GM12878 (cell line): Measurements from ENCODE around the gene PDSS2. TPM values are rescaled to one million over a fixed set of nuclear protein-coding genes. Genes with fewer than 3 reads are reported as not detected.

Source experiments
- ATAC-seq: fragments of 200-7000 bp; cut with Tn5 transposase; 3 replicates; pipeline ENCODE4 v1.9.1; 2020; ENCODE audit warnings: mild to moderate bottlenecking, moderate library complexity
- BruUV-seq: library from RNA; stranded (reverse); fragments of 400-500 nt; replicated peaks from 2 replicates; lab custom pipeline; 2021; lab: Mats Ljungman, UMichigan
- CTCF ChIA-PET: fragments of 300-600 bp; sonication (Branson Sonifier 250); formaldehyde crosslinking; extraction: SDS; loops from one replicate; lab custom pipeline; 2021; ENCODE audit warnings: inconsistent platforms; lab: Yijun Ruan, JAX
- POLR2A ChIA-PET: fragments of 350-600 bp; formaldehyde crosslinking; extraction: SDS; loops from one replicate; lab custom pipeline; 2021; ENCODE audit warnings: inconsistent platforms; lab: Charles Lee
- RAD21 ChIA-PET: fragments of 300-600 bp; sonication (Branson Sonifier 250); formaldehyde crosslinking; loops from one replicate; lab custom pipeline; 2023; ENCODE audit warnings: antibody characterized with exemption; ENCODE audit not compliant: unreplicated experiment; lab: Charles Lee
- SMC1A ChIA-PET: fragments of 300-600 bp; sonication (Branson Sonifier 250); formaldehyde crosslinking; loops from one replicate; lab custom pipeline; 2023; ENCODE audit not compliant: unreplicated experiment, uncharacterized antibody; lab: Charles Lee
- DNase-seq: peaks from one replicate; pipeline ENCODE4 v3.0.0-alpha.2; 2011; ENCODE audit warnings: low read depth, low spot score
- FAIRE-seq: peaks from 3 replicates; lab custom pipeline; 2011; peaks lifted over from hg19 to GRCh38; lab: Jason Lieb, UNC
- H2AFZ ChIP-seq: 2 replicates; pipeline ENCODE4 v1.6.0; 2011; ENCODE audit warnings: low read depth, low read length, control low read depth; ENCODE audit not compliant: control insufficient read depth
- H3K27ac ChIP-seq: 2 replicates; pipeline ENCODE4 v1.5.1; 2011; ENCODE audit warnings: control low read depth; ENCODE audit not compliant: control insufficient read depth, insufficient read depth
- H3K27me3 ChIP-seq, 2 experiments: replicated peaks in 1 of 2; 2 replicates each; pipeline versions ENCODE4 v1.6.0 to v1.6.1; 2011; ENCODE audit warnings: low read length in 1 of 2; ENCODE audit not compliant: control insufficient read depth in 2 of 2, insufficient read depth in 2 of 2
- H3K36me3 ChIP-seq, 2 experiments: 2 replicates each; pipeline ENCODE4 v1.5.1; 2011; ENCODE audit warnings: low read length in 1 of 2; ENCODE audit not compliant: control insufficient read depth in 2 of 2, insufficient read depth in 2 of 2
- H3K4me1 ChIP-seq: 2 replicates; pipeline ENCODE4 v1.6.1; 2011; ENCODE audit warnings: mild to moderate bottlenecking, low read length, moderate library complexity, mixed read lengths; ENCODE audit not compliant: control insufficient read depth, insufficient read depth
- H3K4me2 ChIP-seq: 2 replicates; pipeline ENCODE4 v1.6.0; 2011; ENCODE audit warnings: control low read depth; ENCODE audit not compliant: control insufficient read depth, insufficient read depth
- H3K4me3 ChIP-seq: fragments of 200-600 bp; sonication (generic); 2 replicates; pipeline ENCODE4 v1.5.1; 2016
- H3K79me2 ChIP-seq: 2 replicates; pipeline ENCODE4 v1.6.0; 2011; ENCODE audit warnings: low read length; ENCODE audit not compliant: control insufficient read depth, insufficient read depth
- H3K9ac ChIP-seq: 2 replicates; pipeline ENCODE4 v1.8.0; 2011; ENCODE audit warnings: low read length, control low read depth, mixed read lengths; ENCODE audit not compliant: control insufficient read depth, insufficient read depth
- H3K9me3 ChIP-seq: replicated peaks from 3 replicates; pipeline ENCODE4 v1.5.1; 2011; ENCODE audit warnings: mild to moderate bottlenecking, low read length; ENCODE audit not compliant: control insufficient read depth, insufficient read depth
- H4K20me1 ChIP-seq: 2 replicates; pipeline ENCODE4 v1.6.0; 2011; ENCODE audit not compliant: control insufficient read depth, insufficient read depth
- CHD4 ChIP-seq: fragments of 200-600 bp; sonication (generic); IDR thresholded peaks from 2 replicates; pipeline ENCODE4 v1.6.1; 2016; ENCODE audit warnings: mild to moderate bottlenecking
- EED ChIP-seq: sonication (generic); IDR thresholded peaks from 2 replicates; pipeline ENCODE4 v1.6.1; 2016; ENCODE audit warnings: antibody characterized with exemption, low read depth
- GABPA ChIP-seq: IDR thresholded peaks from 2 replicates; pipeline ENCODE4 v1.6.1; 2014; ENCODE audit warnings: antibody characterized with exemption, low read depth, mild to moderate bottlenecking, inconsistent platforms
- POLR2A ChIP-seq: IDR thresholded peaks from 2 replicates; pipeline ENCODE4 v1.6.1; 2011; ENCODE audit warnings: low read depth, mild to moderate bottlenecking, low read length
- RFX5 ChIP-seq: IDR thresholded peaks from 2 replicates; pipeline ENCODE4 v1.6.1; 2011; ENCODE audit warnings: low read depth, low read length, improper control_type of control experiment
- SMC3 ChIP-seq: IDR thresholded peaks from 2 replicates; pipeline ENCODE4 v1.6.1; 2011; ENCODE audit warnings: low read length, improper control_type of control experiment, borderline replicate concordance
- ZNF217 ChIP-seq: fragments of 450-650 bp; IDR thresholded peaks from 2 replicates; pipeline ENCODE4 v1.6.1; 2017; ENCODE audit warnings: antibody characterized with exemption, mild to moderate bottlenecking
- WGBS: methylation state at CpG from one replicate; pipeline ENCODE4 v1.1.6; 2016; ENCODE audit warnings: low lambda C conversion rate; ENCODE audit not compliant: insufficient replicate concordance, insufficient coverage; ENCODE audit errors: missing lambda C conversion rate; 5-methylcytosine and 5-hydroxymethylcytosine counted together
- in situ Hi-C: fragments of 300-500 bp; cut with MboI; formaldehyde crosslinking; loops from 9 replicates; pipeline ENCODE4 v1.14.3; 2018; ENCODE audit warnings: mixed read lengths
- intact Hi-C: fragments of 100-400 bp; cut with micrococcal nuclease; formaldehyde crosslinking; loops from one replicate; pipeline ENCODE4 v1.14.2; 2022; ENCODE audit not compliant: unreplicated experiment
- polyA plus RNA-seq, 11 experiments: library from polyadenylated mRNA; depleted of rRNA in 4 of 11; unstranded in 6 of 11; stranded (reverse) in 5 of 11; fragments of >200 nt; fragmentation: Nextera tagmentation in 4 of 11; fragmentation: Illumina TruSeq in 1 of 11; extraction: Ambion mirVana in 4 of 11; extraction: Trizol in 1 of 11; gene quantifications; 1 replicate in 1 of 11; 2 replicates in 10 of 11; pipeline versions ENCODE4 v1.2.1 to v1.2.3, GENCODE V29; 2011 to 2016; ENCODE audit warnings: inconsistent platforms in 2 of 11, missing spikeins in 2 of 11, low read depth in 1 of 11
- total RNA-seq, 4 experiments: library from RNA; depleted of rRNA in 3 of 4; stranded (reverse); fragments of >200 nt in 3 of 4; fragmentation: Illumina TruSeq in 1 of 4; extraction: Trizol in 1 of 4; gene quantifications; 2 replicates each; pipeline versions ENCODE4 v1.2.1 to v1.2.3, GENCODE V29; 2013 to 2021
- TF ChIP-seq, protein P1 (sequence below): fragments of 450-650 bp; formaldehyde crosslinking; IDR thresholded peaks from 2 replicates; pipeline ENCODE4 v1.5.0; 2022; ENCODE audit warnings: mild to moderate bottlenecking, missing genetic modification characterization
- TF ChIP-seq, protein P2 (sequence below): fragments of 450-650 bp; IDR thresholded peaks from 2 replicates; pipeline ENCODE4 v1.6.1; 2017; ENCODE audit warnings: low read depth, mild to moderate bottlenecking, moderate library complexity
- TF ChIP-seq, protein P3 (sequence below): IDR thresholded peaks from 2 replicates; pipeline ENCODE4 v1.6.1; 2012; ENCODE audit warnings: low read depth, low read length, improper control_type of control experiment
- TF ChIP-seq, protein P4 (sequence below): fragments of 450-650 bp; IDR thresholded peaks from 2 replicates; pipeline ENCODE4 v1.6.1; 2016; ENCODE audit warnings: mild to moderate bottlenecking
- TF ChIP-seq, protein P5 (sequence below): fragments of 150-350 bp; IDR thresholded peaks from 2 replicates; pipeline ENCODE4 v1.6.1; 2016; ENCODE audit warnings: low read depth, low read length

PDSS2 gene
- total and polyA plus RNA-seq, 10 of the 15 experiments (the other 5 are each of a cell fraction or from before 2014, with no cell fraction given) = 7.7 to 15.5 (median 9.6) TPM

DNA sequence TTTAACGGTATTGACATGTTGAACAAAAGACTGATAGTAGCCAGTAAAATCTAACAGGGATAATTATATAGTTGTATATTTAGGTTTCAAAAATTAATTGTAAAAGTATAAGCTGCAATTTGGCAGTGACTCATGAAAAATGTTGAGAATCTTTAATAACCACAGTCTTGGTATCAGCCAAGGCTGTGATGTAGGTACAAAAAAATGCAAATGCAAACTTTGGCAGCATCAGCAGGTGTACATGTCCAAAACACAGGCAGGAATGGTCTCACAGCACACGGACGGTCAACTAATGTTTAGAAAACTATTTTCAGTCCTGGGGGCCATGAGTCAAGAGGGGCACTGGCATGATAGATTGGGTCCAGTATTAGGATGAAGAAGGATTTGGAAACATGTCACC, 285.6 kb downstream of the PDSS2 start (continued):
- TF ChIP-seq POLR2A (no peak), GABPA (no peak)
- TF ChIP-seq, protein P1, sequence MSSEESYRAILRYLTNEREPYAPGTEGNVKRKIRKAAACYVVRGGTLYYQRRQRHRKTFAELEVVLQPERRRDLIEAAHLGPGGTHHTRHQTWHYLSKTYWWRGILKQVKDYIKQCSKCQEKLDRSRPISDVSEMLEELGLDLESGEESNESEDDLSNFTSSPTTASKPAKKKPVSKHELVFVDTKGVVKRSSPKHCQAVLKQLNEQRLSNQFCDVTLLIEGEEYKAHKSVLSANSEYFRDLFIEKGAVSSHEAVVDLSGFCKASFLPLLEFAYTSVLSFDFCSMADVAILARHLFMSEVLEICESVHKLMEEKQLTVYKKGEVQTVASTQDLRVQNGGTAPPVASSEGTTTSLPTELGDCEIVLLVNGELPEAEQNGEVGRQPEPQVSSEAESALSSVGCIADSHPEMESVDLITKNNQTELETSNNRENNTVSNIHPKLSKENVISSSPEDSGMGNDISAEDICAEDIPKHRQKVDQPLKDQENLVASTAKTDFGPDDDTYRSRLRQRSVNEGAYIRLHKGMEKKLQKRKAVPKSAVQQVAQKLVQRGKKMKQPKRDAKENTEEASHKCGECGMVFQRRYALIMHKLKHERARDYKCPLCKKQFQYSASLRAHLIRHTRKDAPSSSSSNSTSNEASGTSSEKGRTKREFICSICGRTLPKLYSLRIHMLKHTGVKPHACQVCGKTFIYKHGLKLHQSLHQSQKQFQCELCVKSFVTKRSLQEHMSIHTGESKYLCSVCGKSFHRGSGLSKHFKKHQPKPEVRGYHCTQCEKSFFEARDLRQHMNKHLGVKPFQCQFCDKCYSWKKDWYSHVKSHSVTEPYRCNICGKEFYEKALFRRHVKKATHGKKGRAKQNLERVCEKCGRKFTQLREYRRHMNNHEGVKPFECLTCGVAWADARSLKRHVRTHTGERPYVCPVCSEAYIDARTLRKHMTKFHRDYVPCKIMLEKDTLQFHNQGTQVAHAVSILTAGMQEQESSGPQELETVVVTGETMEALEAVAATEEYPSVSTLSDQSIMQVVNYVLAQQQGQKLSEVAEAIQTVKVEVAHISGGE (CRISPR knock-in tag) = no peak
- TF ChIP-seq, protein P2, sequence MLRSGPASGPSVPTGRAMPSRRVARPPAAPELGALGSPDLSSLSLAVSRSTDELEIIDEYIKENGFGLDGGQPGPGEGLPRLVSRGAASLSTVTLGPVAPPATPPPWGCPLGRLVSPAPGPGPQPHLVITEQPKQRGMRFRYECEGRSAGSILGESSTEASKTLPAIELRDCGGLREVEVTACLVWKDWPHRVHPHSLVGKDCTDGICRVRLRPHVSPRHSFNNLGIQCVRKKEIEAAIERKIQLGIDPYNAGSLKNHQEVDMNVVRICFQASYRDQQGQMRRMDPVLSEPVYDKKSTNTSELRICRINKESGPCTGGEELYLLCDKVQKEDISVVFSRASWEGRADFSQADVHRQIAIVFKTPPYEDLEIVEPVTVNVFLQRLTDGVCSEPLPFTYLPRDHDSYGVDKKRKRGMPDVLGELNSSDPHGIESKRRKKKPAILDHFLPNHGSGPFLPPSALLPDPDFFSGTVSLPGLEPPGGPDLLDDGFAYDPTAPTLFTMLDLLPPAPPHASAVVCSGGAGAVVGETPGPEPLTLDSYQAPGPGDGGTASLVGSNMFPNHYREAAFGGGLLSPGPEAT = no peak

DNA sequence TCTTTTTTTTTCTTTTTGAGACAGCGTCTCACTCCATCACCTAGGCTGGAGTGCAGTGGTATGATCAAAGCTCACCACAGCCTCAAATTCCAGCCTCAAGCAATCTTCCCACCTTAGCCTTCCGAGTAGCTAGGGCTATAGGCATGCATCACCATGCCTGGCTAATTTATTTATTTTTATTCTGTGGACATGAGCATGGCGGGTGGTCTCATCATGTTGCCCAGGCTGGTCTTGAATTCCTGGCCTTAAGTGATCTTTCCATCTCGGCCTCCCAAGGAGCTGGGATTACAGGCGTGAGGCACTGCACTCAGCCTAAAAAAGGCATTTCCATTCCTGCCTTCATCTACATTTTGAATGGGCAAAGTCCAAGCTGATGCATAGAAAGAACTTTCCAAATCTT, 287.9 kb downstream of the PDSS2 start:
- H4K20me1 ChIP-seq = no peaks in the 10 kb centered on the region
- intact Hi-C loops (no loop called here), in situ Hi-C loops (no loop called here)
- H2AFZ ChIP-seq = no peak overlapping the region
- WGBS = 98% methylated on average over 5 of the region's 5 CpGs
- H3K79me2 ChIP-seq = no peaks in the 10 kb centered on the region
- no peak overlapping the region for H3K27ac ChIP-seq
- ATAC-seq (no peak), DNase-seq (no peak), FAIRE-seq (no peak)
- H3K9me3 ChIP-seq = no peaks in the 10 kb centered on the region
- ChIA-PET POLR2A (no interaction called here), RAD21 (no interaction called here), CTCF (no interaction called here), SMC1A (no interaction called here)
- H3K27me3 ChIP-seq = no peaks in the 10 kb centered on the region
- H3K4me2 ChIP-seq = no peak overlapping the region
- no TSS peak for BruUV-seq
- H3K4me3 ChIP-seq = no peak overlapping the region
- no peak overlapping the region for H3K9ac ChIP-seq
- no peaks in the 10 kb centered on the region for H3K4me1 ChIP-seq
- H3K36me3 ChIP-seq = no peaks in the 10 kb centered on the region
- no peak for TF ChIP-seq EED
- TF ChIP-seq ZNF217 = no peak
- no peak for TF ChIP-seq RFX5
- TF ChIP-seq, protein P3, sequence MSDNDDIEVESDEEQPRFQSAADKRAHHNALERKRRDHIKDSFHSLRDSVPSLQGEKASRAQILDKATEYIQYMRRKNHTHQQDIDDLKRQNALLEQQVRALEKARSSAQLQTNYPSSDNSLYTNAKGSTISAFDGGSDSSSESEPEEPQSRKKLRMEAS = no peak
- TF ChIP-seq, protein P4, sequence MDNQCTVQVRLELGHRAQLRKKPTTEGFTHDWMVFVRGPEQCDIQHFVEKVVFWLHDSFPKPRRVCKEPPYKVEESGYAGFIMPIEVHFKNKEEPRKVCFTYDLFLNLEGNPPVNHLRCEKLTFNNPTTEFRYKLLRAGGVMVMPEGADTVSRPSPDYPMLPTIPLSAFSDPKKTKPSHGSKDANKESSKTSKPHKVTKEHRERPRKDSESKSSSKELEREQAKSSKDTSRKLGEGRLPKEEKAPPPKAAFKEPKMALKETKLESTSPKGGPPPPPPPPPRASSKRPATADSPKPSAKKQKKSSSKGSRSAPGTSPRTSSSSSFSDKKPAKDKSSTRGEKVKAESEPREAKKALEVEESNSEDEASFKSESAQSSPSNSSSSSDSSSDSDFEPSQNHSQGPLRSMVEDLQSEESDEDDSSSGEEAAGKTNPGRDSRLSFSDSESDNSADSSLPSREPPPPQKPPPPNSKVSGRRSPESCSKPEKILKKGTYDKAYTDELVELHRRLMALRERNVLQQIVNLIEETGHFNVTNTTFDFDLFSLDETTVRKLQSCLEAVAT = no peak
- TF ChIP-seq CHD4 = no peak
- TF ChIP-seq, protein P5, sequence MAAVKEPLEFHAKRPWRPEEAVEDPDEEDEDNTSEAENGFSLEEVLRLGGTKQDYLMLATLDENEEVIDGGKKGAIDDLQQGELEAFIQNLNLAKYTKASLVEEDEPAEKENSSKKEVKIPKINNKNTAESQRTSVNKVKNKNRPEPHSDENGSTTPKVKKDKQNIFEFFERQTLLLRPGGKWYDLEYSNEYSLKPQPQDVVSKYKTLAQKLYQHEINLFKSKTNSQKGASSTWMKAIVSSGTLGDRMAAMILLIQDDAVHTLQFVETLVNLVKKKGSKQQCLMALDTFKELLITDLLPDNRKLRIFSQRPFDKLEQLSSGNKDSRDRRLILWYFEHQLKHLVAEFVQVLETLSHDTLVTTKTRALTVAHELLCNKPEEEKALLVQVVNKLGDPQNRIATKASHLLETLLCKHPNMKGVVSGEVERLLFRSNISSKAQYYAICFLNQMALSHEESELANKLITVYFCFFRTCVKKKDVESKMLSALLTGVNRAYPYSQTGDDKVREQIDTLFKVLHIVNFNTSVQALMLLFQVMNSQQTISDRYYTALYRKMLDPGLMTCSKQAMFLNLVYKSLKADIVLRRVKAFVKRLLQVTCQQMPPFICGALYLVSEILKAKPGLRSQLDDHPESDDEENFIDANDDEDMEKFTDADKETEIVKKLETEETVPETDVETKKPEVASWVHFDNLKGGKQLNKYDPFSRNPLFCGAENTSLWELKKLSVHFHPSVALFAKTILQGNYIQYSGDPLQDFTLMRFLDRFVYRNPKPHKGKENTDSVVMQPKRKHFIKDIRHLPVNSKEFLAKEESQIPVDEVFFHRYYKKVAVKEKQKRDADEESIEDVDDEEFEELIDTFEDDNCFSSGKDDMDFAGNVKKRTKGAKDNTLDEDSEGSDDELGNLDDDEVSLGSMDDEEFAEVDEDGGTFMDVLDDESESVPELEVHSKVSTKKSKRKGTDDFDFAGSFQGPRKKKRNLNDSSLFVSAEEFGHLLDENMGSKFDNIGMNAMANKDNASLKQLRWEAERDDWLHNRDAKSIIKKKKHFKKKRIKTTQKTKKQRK = no peak
- no peak for TF ChIP-seq SMC3
